ENCODE data around the gene CHKA. TPM values are rescaled to one million over a fixed set of nuclear protein-coding genes. Genes with fewer than 3 reads are reported as not detected.

Gene CHKA
- total and polyA plus RNA-seq, 2 of the 4 experiments (the other 2 are of a cell fraction), result 4.5 to 8.4 TPM

DNA sequence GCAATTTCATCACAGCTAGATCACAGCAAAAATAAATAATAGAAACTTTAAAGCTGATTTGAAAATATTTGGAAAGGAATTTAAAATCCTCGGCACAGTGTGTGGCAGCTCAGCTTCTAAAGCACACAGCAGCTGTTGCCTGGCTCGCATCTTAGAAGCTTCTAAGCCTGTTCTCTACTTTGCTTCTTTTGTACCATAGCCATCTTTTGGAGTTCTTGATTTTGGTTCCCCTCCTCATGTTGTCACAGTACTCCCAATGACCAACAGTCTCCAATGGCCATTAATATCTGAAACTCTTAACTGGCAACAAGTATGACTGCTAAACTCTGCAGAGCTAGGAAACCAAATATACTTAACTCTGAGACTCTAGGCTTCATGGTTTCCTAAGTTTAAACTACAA is 28.8 kb downstream of the CHKA start:
- intact Hi-C loops (cut with micrococcal nuclease) (no loop called here), dilution Hi-C loops (cut with HindIII; ENCODE audit: low sequenced_read_pairs, unreplicated experiment) (no loop called here), in situ Hi-C loops (cut with MboI; ENCODE audit: low sequenced_read_pairs) (no loop called here)
- Histone ChIP-seq H3K9me1 (ENCODE audit: insufficient read depth, low read length) (peaks cover 4% of the 10 kb centered on the region), H3K27me3 (ENCODE audit: control insufficient read depth, insufficient read depth, low read length) (no peaks in the 10 kb centered on the region), H3K23ac (ENCODE audit: low read depth, low read length) (no peak overlapping the region), H2AK9ac (replicated peaks; ENCODE audit: low read depth, low read length, poor library complexity) (no peak overlapping the region), H2BK20ac (ENCODE audit: low read depth, low read length) (no peak overlapping the region), H3K56ac (ENCODE audit: extremely low read depth, insufficient read depth, low read length) (no peak overlapping the region), H4K8ac (ENCODE audit: low read depth in 2 of 2, low read length in 2 of 2) (no peak overlapping the region), H4K5ac (ENCODE audit: low read depth, low read length) (no peak overlapping the region), H3K36me3 (ENCODE audit: control insufficient read depth, insufficient read depth, low read length) (0 out of 2 replicates have a peak, but pooled peaks cover 1% of the 10 kb centered on the region), H3K79me1 (ENCODE audit: low read depth in 1 of 2, low read length in 2 of 2) (peaks cover 0 to 6% of the 10 kb centered on the region in 2 experiments; a peak in 3 of 4 replicates), H3K9me3 (ENCODE audit: control insufficient read depth, insufficient read depth, low read length) (no peaks in the 10 kb centered on the region), H3K4me3 (ENCODE audit: insufficient read depth, low read depth, low read length) (no peak overlapping the region), H3K18ac (ENCODE audit: low read depth, low read length) (no peak overlapping the region), H2BK15ac (ENCODE audit: low read depth, low read length) (no peak overlapping the region), H4K91ac (ENCODE audit: insufficient read depth, low read depth, low read length) (no peak overlapping the region), H3K9ac (ENCODE audit: low read depth, low read length) (no peak overlapping the region), H3K27ac (ENCODE audit: insufficient read depth, low read length) (no peak overlapping the region), H3K4me2 (ENCODE audit: low read depth, low read length) (no peak overlapping the region), H2AK5ac (ENCODE audit: low read depth, low read length) (no peak overlapping the region), H2BK5ac (ENCODE audit: low read depth, low read length, poor library complexity, severe bottlenecking) (no peak overlapping the region), H4K20me1 (ENCODE audit: insufficient read depth, low read length) (peaks cover 9% of the 10 kb centered on the region; the same call in 1 of the 2 replicates), H2AFZ (replicated peaks; ENCODE audit: low read length, poor library complexity) (no peak overlapping the region), H3K14ac (replicated peaks; ENCODE audit: low read depth, low read length) (0 out of 2 replicates have a peak overlapping the region, but pooled peaks have one; percentile 8), H3K4me1 (ENCODE audit: control insufficient read depth, insufficient read depth, low read length) (peaks cover 1% of the 10 kb centered on the region; the same call in 1 of the 2 replicates), H3K4ac (ENCODE audit: low read depth, low read length) (no peak overlapping the region), H2BK120ac (ENCODE audit: low read depth, low read length) (no peak overlapping the region)
- no peak for TF ChIP-seq RFX5 (IDR thresholded peaks at IDR 0.05; ENCODE audit: low read depth, low read length)
- TF ChIP-seq RAD21 (IDR thresholded peaks at IDR 0.05; ENCODE audit: low read length), result no peak
- no peak for TF ChIP-seq MXI1 (IDR thresholded peaks at IDR 0.05; ENCODE audit: borderline replicate concordance, low read depth, low read length)
- no peak for TF ChIP-seq NFE2L2 (IDR thresholded peaks at IDR 0.05; ENCODE audit: low read depth, low read length)
- TF ChIP-seq ELK1 (IDR thresholded peaks at IDR 0.05; ENCODE audit: borderline replicate concordance, low read depth, low read length), result no peak
- no peak for TF ChIP-seq RCOR1 (IDR thresholded peaks at IDR 0.05; ENCODE audit: insufficient replicate concordance, low read length)
- no peak for TF ChIP-seq CEBPB (IDR thresholded peaks at IDR 0.05; ENCODE audit: low read depth, low read length)
- no peak for TF ChIP-seq MAFK (IDR thresholded peaks at IDR 0.05; ENCODE audit: low read depth, low read length)
- TF ChIP-seq POLR2A (IDR thresholded peaks at IDR 0.05; ENCODE audit: low read depth, low read length), result no peak
- no peak for TF ChIP-seq CHD1 (IDR thresholded peaks at IDR 0.05; ENCODE audit: low read depth, low read length)
- TF ChIP-seq FOS (IDR thresholded peaks at IDR 0.05; ENCODE audit: low read depth, low read length), result no peak
- no peak for TF ChIP-seq CTCF (conservative IDR thresholded peaks at IDR 0.05; ENCODE audit: low read depth, low read length)
- no peak for TF ChIP-seq BHLHE40 (IDR thresholded peaks at IDR 0.05; ENCODE audit: low read depth, low read length)
- no peak for TF ChIP-seq MAZ (IDR thresholded peaks at IDR 0.05; ENCODE audit: borderline replicate concordance, low read depth, low read length)
- 83% methylated on average over 1 of the region's 2 CpGs; no CpG with 5 or more reads in 1 of the 2 experiments for WGBS, 2 experiments (ENCODE audit: extremely low coverage in 2 of 2, insufficient read length in 1 of 2)
- BruUV-seq (replicated peaks), result no TSS peak
- ATAC-seq (ENCODE audit: low read depth) (peak; percentile 35; the same call in 1 of the 2 replicates), DNase-seq (no peak)
- CTCF ChIA-PET, result no interaction called here
- POLR2A ChIA-PET (ENCODE audit: unreplicated experiment), result interaction anchor here (0.5 kb wide), 1 partner anchor 47 kb away, joined by 3 read pairs; no protein-coding TSS in a partner anchor

All from IMR-90 (cell line).